CD4-positive, alpha-beta T cell treated with Interleukin-6 for 4 hours (primary cell): ENCODE results near the gene SIAH2.

ENCODE experiments used
- DNase-seq: peaks from one replicate; pipeline ENCODE4 v3.0.0-alpha.2; 2020; ENCODE audit warnings: mixed read lengths

SIAH2 gene

DNA sequence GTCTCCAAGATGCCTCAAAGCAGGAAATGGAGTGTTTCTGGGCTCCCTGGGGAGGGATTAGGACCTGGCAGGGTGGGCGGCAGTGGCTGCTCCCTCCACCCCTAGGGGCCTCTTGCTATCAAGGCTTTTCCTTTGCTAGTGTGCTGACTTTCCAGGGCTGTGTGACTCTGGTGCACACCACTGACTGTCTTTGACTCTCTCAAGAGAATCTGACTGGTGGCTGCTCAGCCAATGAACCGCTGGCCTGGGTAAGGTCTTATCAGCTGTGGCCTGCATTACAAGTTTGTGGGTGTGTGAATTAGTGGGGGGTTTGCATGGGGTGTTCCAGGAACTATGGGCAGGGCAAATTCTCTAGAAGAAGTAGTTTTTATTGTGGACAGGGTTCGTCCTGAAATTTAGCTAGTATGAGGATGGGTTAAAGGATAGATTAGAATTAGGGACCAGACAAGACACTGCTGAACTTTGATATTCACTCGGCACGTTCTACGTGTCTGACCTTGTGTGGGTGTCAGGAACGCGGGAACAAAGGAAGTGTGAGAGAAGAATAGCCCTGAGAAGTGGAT lies 29.5 kb downstream of the SIAH2 start:
- DNase-seq: no peak

DNA sequence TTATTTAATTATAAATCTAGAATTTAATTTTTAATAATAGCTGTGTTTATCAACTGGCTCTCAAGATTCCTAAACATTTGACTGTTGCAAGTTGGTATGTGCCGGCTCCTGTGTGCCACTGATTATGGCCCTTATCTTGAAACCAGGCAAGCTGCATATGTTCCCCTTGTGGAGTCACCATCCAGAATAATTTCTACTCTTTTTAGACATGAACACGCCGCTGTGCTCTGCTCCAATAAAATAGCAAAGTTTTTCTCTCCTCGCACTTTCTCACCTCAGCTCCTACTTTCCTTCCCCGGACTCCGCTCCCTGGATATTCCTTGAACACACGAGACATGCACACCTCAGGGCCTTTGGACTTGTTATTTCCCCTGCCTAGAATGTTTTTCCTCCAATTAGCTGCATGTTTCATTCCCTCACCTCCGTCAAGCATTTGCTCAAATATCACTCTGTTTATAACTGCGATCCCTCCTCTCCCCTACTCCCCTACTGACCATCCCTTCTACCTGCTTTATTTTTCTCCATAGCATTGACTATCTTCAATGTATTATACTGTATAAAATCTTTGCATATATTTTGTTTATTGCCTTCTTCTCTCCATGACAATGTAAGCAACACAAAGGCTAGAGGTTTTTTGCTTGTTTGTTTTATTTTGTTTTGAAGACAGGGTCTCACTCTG lies 33.1 kb downstream of the SIAH2 start:
- DNase-seq: no peak

DNA sequence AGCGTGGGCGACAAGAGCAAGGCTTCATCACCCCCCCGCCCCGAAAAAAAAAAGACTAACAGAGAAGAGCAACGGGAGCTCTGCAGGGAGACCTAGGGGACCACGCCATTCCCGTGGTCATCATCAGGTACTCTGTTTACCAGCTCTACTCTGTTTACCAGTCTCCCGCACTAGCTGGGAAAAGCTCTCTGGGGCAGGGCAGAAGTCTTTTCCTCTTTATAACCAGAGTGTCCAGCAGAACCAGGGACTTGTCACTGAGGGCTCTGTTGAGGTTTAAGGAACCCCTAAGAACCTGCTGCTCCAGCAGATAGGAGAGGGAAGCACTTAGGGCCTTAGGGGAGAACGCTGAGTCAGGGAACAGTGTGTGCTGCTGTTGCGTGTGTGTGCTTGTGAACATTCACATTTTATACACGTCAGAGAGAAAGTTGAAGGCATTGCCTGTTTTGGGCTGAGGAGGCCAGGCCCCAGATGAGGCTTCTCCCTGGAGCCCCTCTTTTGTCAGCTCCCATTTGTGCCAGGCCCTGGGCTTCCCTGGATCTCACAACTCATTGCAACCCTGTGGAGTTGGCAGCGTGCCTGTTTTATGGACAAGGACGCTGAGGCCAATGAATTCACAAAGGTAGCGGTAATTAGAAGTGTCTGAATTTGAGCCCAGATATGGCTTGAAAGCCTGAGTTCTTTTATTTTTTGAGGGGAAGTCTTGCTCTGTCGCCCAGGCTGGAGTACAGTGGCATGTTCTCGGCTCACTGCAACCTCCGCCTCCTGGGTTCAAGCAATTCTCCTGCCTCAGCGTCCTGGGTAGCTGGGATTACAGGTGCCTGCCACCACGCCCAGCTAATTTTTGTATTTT lies 35.1 kb downstream of the SIAH2 start:
- DNase-seq: no peak

DNA sequence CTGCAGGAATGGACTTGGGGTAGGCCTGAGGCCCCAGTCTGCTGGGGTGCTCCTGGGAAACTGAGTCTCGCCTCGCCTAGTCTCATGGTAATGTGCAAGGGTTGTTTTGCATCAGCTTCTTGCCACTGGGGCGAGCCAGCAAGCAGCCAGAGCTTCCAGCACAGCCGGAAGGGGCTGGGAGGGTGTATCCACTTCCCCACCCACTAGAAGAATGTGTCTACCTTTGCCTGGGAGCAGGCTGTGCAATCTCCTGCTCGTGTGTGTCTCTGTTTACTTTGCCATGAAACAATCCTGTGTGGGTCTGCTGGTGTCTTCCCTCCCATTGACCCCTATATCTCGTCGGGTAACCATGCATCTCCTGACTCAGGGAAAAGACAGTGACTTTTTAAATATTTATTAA lies 37.4 kb downstream of the SIAH2 start:
- no peak for DNase-seq

DNA sequence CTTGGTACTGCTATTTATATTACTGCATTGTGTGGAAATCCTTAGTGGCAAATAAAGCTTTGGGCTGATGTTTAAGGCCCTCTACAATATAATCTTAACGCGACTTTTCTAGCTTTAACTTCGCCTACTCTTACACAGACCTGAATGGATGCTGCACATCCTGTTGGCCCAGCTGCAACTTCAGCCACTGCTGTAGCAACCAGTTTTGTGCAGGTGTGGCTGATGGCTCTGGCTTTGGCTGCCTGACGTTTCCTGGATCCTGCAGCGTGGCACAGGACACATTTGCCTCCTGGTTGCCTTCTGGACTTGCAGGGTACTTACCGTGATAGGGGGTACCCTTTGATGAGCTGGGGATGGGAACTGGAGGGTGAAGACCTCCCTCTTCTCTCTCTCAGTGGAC lies 39.0 kb downstream of the SIAH2 start:
- no peak for DNase-seq

DNA sequence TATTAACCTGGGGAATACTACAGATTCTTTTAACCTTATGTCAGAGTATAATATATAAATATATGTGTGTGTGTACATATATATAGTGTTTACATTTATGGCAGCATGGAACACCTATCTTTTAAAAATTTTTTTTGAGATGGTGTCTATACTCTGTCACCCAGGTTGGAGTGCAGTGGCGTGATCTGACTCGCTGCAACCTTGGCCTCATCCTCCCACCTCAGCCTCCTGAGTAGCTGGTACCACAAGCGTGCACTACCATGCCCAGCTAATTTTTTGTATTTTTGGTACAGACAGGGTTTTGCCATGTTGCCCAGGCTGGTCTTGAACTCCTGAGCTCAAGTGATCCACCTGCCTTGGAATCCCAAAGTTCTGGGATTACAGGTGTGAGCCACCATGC lies 40.7 kb downstream of the SIAH2 start:
- DNase-seq: no peak

DNA sequence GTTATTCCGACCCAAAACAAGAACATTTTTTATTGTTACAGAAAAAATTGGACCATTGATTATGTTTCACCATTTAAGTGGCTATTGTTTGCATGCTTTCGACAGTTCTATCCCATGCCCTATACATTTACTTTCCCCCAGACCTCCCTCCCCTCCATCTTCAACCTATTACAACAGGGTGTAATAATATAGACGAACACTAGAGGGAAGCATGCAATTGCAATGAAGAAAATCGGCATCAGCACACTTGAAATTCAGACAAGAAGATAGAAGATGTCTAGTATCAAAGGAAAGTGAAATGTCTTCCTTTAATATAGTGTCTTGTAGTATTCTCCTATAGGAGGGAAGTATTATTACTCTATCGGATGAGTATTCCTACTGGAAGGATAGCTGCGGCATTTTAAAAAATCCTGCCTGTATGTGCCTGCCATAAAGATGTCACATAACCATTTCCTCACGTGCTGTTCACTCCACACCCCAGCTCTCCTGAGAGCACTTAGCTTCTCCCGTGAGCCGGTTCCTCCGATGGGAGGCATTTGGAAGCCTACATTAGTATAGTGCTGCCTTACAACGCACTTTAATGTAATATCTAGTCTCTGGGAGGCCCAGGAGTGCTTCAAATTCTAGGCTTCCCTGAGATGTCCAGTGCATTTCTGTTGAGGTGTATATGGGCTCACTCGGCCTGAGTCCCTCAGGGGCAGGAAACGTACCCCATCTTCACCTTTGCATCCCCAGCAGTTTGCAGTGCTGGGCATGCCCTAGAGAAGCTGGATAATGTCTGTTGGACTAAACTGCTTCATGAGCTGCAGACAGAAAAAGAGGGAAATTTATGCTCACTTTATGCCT lies 41.5 kb downstream of the SIAH2 start:
- no peak for DNase-seq

DNA sequence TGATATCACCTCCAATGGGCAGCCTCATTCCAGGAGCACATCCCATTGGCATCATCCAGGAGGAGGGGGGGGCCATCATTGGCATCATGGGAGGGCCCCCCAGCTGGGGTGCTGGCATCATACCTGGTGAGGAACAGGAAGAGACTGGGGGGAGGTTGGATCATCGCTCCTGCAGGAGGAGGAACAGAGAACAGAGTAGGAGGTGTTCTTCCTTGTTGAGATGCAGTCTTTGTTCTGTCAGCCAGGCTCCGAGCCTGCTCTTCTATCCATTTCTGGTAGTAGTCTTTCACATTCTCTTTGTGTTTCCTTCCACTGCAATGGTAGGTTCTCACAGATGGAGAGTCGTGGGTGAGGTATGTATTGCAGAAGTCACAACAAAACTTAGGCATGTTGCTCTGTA lies 42.5 kb downstream of the SIAH2 start:
- DNase-seq: no peak

DNA sequence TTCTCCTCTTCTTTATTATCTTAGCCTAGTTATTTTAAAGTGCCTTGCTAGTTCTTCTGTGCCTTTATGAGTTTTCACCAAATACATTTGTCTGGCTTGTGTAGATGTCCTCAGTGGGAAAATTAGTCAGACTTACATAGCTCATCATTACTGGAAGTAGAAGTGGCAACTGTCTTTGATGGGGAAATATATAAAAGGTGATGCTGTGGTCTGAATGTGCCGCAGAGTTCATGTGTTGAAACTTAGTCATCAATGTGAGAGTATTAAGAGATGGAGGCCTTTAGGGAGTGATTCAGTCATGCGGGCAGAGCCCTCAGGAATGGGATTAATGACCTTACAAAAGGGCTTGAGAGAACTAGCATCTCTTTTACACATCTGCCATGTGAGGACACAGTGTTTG lies 52.9 kb downstream of the SIAH2 start:
- DNase-seq: no peak

DNA sequence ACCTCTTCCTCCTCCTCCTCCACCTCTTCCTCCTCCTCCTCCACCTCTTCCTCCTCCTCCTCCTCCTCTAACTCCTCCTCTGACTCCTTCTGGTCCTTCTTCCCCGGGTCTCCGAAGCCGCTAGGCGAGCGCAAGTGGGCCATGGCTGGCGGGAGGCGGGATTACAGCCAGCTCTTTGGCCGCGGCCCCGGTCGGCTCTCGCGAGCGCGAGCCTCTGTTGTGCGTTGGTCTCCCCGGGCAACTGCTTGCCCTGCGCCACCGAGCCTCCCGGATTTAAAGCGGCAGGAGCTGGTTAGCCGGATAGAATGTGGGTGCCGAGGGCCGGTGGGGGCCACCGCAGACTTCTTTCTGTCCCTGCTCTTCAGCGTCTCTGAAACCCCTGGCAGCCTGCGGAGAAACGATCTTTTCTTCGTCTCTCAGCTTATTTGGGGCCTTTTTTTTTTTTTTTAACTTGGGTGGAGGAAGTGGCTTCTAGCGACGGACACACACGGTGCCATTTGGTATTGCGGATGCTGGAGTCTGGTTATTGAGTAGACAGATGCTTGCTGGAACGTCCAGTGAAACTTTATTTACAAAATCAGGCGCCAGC lies 59.1 kb downstream of the SIAH2 start, which contains the start of gene ERICH6:
TSS of gene ERICH6 (minus strand) at position 165 of the 589 bp plus-strand sequence. CDS start at position 143, 22 bp downstream.
- peak; percentile 72 for DNase-seq

DNA sequence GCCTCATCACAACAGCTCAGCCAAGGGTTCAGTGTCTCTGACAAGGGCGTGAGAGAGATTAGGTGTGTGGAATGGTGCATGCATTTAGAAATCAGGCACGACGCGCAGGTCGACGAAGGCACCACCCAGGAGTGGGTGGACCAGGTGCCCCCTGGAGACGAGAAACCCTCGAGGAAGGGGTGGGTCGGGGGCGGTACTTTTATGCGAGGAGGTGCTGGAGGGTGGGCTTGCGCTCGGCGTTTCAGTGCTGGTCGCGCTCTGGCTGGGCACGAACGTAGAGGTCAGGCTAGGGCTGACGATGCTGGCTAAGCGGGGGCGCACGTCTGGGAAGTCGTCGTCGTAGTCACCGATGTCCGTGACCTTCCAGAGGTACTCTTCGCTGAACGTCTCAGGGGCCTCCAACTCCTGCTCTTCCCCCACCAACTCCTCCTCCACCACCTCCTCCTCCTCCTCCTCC lies 59.6 kb downstream of the SIAH2 start:
- DNase-seq: peak; percentile 66

DNA sequence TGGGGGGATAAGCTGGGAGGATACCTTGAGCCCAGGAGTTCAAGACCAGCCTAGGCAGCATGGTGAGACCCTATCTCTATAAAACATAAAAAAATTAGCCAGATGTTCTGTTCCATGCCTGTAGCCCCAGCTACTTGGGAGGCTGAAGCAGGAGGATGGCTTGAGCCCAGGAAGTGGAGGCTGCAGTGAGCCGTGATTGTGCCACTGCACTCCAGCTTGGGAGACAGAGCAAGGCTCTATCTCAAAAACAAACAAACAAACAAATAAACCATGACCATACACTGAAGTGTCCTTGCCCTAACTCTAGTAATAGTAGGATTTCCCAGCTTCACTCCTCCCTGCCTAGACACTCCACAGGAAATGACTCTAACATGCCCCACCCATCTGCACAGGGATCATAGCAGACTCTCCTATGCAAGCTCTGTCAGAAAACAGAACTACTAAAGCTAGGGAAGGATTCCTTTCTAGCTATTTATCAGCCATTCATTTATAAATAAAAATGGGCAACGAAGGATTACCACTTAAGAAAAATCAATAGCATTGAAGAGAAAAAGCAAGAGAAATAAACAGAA lies 63.8 kb downstream of the SIAH2 start:
- no peak for DNase-seq

DNA sequence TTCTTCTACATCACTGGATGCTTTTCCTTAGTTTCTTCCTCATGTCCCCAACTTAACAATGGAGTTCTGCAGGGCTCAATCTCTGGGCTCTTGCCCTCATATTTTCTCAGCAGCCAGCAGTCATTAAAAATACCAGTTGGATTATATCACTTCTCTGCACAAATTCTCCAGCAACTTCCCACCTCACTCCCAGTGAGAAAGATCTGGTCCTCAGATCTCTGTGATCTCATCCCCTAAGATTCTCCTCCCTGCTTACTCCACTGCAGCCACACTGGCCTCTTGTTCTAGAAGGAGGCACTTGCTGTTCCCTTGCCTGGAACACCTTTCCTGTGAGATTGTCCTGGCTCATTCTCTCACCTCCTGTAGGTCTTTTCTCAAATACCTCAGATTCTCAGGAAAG lies 65.3 kb downstream of the SIAH2 start:
- DNase-seq: no peak

DNA sequence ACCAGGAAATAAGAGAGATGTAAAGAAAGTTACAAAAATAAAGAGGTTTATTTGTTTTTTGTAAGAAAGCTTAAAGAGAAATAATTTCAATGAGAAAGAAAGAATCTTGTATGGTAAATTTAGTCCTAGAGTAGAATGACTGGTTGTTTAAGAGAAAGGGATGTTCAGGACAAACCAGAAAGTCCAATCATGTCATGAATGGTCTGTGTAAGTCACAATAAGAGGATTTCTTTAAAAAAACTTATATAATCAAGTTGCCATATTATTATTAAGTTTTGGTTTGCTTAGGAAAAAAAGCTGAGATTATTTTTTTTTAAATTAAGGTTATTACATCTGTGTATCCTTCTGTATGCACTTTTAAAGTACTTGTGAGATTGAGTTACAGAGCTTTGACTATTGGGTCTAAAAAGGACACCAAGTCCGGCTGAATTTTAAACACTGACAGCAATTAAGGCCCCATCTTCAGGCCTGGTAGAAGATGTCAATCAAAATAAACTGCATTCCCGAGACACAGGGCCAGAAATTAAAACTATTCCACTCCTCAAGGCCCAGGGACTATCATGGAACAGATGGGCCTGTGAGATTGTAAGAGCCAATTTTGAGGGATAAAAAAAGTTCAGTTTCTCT lies 71.4 kb downstream of the SIAH2 start:
- DNase-seq: no peak
